Putamen (tissue), 1 donor: ENCODE results near the gene EVL.

Experiments used
- DNase-seq: peaks from one replicate; pipeline ENCODE4 v3.0.0-alpha.2; 2016; ENCODE audit warnings: low spot score

The EVL gene

GRCh38 chr14:100066962-100067361, 1.7 kb downstream of the EVL start:
- no peak for DNase-seq

GRCh38 chr14:100067481-100067880, 2.3 kb downstream of the EVL start:
- DNase-seq = no peak

GRCh38 chr14:100067971-100068959, 3.0 kb downstream of the EVL start:
- peak; percentile 49 for DNase-seq

GRCh38 chr14:100069161-100069800, 4.1 kb downstream of the EVL start:
- no peak for DNase-seq

- DNase-seq = no peak
These were observed 5.1 kb downstream of the EVL start for GRCh38 chr14:100070310-100070709.

- DNase-seq = no peak
These were observed 6.3 kb downstream of the EVL start for GRCh38 chr14:100071545-100071944.

GRCh38 chr14:100072783-100073346, 7.6 kb downstream of the EVL start:
- no peak for DNase-seq

- DNase-seq = no peak
These were observed 8.6 kb downstream of the EVL start for GRCh38 chr14:100073576-100074430.

- no peak for DNase-seq
These were observed 9.3 kb downstream of the EVL start for GRCh38 chr14:100074431-100075100.

- DNase-seq = no peak
These were observed 10.5 kb downstream of the EVL start for GRCh38 chr14:100075681-100076080.

GRCh38 chr14:100076133-100076532, 10.9 kb downstream of the EVL start:
- peak; percentile 15 for DNase-seq

- DNase-seq = no peak
These were observed 11.4 kb downstream of the EVL start for GRCh38 chr14:100076606-100077005.

GRCh38 chr14:100077441-100077840, 12.2 kb downstream of the EVL start:
- no peak for DNase-seq

GRCh38 chr14:100078216-100078803, 13.1 kb downstream of the EVL start:
- DNase-seq = no peak

GRCh38 chr14:100078997-100079725, 13.9 kb downstream of the EVL start:
- no peak for DNase-seq

- DNase-seq = no peak
These were observed 14.4 kb downstream of the EVL start for GRCh38 chr14:100079726-100080005.

- no peak for DNase-seq
These were observed 15.0 kb downstream of the EVL start for GRCh38 chr14:100080206-100080605.

GRCh38 chr14:100081997-100082625, 16.9 kb downstream of the EVL start:
- DNase-seq = no peak

GRCh38 chr14:100082723-100083122, 17.5 kb downstream of the EVL start:
- no peak for DNase-seq

GRCh38 chr14:100083706-100084105, 18.5 kb downstream of the EVL start:
- no peak for DNase-seq
